GM21723 (cell line): ENCODE measurements around the gene ABL1.
A peak's percentile ranks its signal among the peaks of the same experiment; 100 is the strongest.

Source experiments
- ATAC-seq: cut with Tn5 transposase; IDR thresholded peaks from one replicate; pipeline ENCODE4 v1.9.1; 2021; ENCODE audit warnings: mild to moderate bottlenecking, moderate library complexity; ENCODE audit not compliant: unreplicated experiment

ABL1 gene

GRCh38 chr9:130927995-130928900 lies 93.2 kb downstream of the ABL1 start:
- no peak for ATAC-seq

GRCh38 chr9:130929571-130930038 lies 94.6 kb downstream of the ABL1 start:
- no peak for ATAC-seq

DNA sequence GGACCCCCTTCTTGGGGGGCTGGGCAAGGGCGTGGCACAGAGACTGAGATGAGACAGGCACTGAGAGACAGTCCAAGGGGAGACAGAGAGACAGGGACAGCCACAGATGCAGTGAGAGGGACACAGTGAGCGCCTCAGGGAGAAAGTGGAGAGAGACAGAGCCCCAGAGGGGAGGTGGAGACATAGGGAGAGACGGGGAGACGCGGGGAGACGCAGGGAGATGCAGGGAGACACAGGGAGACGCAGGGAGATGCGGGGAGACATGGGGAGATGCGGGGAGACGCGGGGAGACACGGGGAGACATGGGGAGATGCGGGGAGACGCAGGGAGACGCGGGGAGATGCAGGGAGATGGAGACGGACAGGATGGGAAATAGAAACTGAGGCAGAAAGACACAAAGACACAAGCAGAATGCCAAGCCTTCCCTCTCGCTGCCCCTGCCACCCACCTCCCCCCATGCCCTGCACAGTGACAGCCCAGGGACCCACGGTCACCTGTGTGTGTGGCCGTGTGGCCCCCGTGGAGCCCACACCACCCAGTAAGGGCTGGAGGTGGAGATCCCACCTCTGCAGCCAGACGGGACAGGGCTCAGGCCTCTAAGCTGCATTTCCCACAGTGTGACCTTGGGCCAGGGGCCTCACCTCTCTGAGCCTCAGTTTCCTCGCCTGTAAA lies 95.2 kb downstream of the ABL1 start:
- ATAC-seq, result no peak

- no peak for ATAC-seq
These were observed 95.8 kb downstream of the ABL1 start for GRCh38 chr9:130930804-130931349.

GRCh38 chr9:130931508-130932254 lies 96.6 kb downstream of the ABL1 start:
- peak; percentile 55 for ATAC-seq

GRCh38 chr9:130932255-130933079 lies 97.4 kb downstream of the ABL1 start:
- ATAC-seq, result no peak

DNA sequence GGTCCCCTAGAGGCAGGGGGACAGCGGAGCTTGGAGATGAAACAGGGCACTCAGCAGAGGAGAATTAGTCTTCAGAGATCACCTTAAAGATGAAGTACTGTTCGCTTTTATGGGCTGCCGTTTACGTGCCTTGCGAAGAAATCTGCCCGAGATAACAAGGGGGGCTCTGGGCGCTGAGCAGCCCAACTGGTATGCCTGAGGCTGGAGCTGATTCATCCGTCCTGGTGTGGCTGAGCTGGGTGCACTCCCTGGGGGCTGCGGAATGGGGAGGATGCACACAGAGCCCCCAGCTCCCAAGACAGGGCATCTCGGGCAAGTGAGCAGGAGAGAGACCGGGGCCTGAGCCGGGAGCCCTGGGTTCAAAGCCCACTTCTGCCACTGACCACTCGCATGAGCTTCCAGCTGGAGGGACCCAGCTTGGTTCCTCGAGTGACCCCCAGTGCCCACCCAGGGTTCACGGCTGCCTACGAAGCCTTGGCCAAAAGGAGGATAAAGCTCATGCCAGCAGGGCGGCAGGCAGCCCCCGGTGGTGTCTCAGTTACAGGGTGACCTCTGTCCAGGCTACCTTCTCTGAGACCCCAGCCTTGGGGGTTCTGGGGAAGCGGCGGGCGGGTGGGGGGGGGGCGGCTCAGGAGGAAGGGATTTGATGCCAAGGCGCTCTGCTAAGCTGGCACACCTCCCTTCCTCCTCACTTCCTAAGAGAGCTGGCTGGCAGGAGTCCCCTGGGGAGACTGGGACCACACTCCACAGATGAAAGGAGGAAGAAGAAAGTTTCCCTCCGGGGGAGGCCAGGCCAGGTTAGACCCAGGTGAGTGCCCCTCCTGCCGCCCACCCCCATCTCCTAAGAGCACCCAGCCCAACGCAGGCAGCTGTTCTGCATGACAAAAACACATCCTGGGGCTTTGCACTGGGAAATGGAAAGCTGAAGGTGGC lies 98.3 kb downstream of the ABL1 start:
- no peak for ATAC-seq

DNA sequence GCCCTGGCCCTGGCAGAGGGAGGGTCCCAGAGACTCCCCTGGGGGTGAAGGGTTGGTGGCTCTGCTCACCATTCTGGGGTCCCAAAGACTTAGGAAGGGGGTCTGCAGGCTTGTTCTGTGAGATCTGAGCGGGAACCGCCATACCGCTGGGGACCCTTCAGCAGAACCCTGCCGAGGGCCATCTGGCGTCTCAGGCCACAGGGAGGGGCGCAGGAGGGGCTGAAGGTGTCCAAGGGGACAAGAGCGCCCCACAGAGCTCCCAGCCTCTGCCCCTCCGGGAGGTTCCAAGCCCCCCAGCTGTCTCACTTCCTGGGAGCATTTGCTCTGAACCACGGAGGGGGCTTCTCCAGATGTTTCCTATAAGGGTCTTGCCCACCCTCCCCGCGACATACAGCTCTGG lies 99.2 kb downstream of the ABL1 start:
- no peak for ATAC-seq

DNA sequence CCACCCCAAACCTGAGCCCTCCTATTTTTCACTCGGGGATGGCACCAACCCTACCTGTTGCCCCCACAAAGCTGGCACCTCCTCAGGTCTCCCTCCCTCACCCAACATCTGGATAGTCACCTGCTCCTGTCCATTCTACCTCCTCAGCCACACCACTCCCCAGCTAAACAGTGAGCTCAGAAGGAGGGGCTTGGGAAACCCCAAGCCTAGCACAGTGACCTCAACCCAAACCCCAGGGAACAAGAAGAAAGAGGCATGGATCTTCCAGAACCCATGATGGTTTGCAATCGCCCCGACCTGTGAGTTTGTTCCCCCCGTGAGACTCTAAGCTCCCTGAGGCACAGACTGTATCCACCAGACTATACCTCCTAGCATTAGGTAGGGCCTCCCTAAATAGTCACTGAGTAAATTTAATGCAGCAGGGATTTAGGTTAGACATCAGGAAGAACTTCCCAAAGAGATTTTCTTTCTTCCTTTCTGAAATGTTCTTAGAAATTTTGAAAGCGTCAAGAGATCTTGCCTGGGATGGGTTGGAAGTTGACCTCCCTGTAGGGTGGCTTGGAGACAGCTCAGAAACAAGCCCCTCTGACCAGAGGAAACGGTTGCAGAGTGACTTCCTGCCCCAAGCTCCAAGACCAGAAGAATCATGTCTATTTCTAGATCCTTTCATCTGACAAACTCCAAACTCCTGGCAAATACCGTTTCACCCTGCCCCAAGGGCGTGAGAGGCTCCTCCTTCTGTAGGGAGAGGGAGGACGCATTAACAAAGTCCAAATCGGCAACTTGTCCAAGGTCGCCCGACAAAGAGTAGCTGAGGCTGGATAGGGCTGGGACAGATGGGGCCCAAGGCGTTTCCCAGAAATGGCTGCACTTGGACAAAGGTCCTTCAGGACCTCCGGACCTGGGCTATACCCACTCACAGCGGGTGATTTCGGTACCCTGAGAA lies 99.9 kb downstream of the ABL1 start:
- ATAC-seq, result no peak

DNA sequence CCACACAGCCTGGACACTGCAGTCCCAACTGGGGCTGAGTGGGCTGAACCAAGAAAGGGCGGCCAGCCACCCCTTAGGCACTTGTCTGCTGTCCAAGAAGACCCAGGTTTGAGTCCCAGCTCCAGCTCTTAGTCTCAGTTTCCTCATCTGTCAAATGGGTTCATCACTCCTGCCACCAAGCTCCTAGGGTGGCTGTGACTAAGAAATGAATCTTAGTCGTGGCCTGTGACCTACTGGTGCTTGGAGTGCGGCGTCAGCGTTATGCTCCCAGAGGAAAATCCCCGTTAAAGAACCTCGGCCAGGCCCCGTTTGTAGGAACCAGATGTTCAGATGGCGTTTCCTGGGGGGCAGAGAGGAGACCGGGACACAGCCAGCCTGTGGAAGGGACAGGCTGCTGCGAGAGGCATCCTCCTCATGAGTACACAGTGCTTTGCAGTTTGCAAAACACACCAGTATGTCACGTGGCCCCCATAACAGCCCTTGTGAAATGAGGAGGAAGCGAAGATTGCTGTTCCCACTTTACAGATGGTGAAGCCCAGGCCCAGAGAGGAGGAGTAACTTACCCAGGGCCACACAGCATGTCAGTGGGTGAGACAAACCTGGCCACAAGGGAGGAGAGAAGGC lies 100.7 kb downstream of the ABL1 start:
- no peak for ATAC-seq

DNA sequence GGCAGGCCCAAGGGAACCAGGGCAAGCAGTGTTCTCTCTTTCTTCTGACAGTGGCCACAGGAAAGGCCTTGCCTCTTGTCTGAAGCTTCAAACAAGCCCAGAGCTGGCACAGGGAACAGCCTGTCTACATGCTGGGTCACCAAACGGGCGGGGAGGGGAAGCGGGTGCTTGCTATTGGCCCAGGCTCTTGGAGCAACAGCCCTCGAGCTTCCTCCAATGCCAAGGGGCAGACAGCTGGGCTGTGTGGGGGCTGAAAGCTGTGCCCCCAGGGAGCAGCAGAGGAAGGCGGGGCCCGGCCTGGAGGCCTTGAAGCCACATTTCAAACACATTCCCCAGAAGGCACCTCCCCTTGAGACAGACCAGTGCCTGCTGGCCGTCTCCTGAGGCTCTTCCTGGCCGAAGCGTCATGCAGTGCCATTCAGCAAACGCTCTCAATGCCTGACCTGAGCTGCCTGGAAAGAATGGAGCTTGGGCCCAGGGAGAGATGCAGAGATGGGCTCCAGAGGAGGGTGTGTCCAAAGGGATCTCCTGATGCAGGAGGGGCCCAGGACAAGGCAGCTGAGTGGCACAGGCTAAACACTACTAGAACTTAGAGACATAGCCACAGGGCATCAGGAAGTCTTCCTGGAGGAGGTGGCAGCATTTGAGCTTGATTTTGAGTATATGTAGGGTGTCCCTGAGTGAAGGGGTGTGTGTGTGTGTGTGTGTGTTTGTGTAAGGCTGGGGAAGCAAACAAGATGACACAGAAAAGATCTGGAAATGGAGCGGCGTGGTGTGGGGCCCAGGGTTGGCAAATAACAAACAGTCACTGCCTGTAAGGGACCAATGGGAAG lies 101.4 kb downstream of the ABL1 start:
- ATAC-seq, result no peak
